GM12892 (cell line): ENCODE measurements around the gene PIK3AP1.

ENCODE experiments used
- POLR2A ChIP-seq: IDR thresholded peaks from 2 replicates; pipeline ENCODE4 v1.6.1; 2011; ENCODE audit warnings: low read depth, low read length, control low read depth
- POLR2AphosphoS5 ChIP-seq: IDR thresholded peaks from 2 replicates; pipeline ENCODE4 v1.6.1; 2011; ENCODE audit warnings: low read depth, low read length, control low read depth

DNA sequence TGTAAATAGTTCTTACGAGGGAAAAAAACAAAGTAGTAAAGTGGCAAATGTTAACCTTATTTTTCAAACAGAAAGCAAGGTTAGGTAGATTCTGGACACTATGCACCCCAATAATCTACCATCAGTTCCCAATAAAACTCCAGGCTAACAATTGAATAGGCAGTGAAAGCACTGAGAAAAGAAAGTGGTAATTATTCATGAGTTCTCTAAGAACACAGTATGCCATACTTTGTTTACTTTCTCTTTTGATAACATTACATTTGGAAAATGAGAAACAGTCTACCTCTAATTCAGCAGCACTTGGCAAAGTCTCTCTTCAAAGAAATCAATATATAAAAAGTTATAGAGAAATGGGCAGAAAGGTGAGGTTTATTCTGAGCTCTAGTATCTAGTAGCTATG is 151.9 kb downstream of the PIK3AP1 start:
- TF ChIP-seq POLR2A: no peak
- TF ChIP-seq POLR2AphosphoS5: no peak
